HT1080 (cell line): ENCODE data around the gene DUSP12. TPM values are rescaled to one million over a fixed set of nuclear protein-coding genes. Genes with fewer than 3 reads are reported as not detected.
"Not testable (repeated sequence)": the region's sequence is repeated elsewhere in the genome, so short reads cannot be mapped to it uniquely, and the experiment has no call there.

Experiments
- DNase-seq: peaks from one replicate; pipeline ENCODE4 v3.0.0-alpha.2; 2015; ENCODE audit warnings: low read depth
- total RNA-seq: library from RNA; depleted of rRNA; stranded (reverse); fragments of >200 nt; shearing (Covaris generic); gene quantifications from 2 replicates; pipeline ENCODE4 v1.2.3, GENCODE V29; 2014

DUSP12 gene
- total RNA-seq, 1 experiment from 2014 or later, result 61.1 TPM

DNA sequence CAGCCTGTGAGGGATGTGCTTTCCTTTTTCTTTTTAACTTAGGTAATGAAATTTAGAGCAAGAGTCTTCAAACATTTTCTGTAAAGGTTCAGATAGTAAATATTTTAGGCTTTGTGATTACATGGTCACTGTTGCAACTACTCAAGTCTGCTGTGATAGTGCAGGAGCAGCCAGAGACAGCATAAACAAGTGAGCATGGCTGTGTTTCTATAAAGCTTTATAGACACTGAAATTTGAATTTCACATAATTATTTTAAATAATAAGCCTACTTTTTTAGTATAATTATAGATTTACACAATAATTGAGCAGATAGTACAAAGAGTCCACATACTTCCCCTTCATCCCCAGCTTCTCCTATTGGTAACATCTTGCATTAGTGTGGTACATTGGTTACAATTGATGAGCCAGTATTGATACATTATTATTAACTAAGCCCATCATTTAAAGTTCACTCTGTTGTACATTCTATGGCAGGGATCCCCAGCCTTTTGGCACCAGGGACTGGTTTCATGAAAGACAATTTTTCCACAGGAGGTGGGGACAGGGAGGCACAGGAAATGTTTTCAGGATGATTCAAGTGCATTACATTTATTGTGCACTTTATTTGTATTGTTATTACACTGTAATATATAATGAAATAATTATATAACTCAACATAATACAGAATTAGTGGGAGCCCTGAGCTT, 19.5 kb downstream of the DUSP12 start:
- no peak for DNase-seq

- DNase-seq, result not testable (repeated sequence)
These were observed 20.1 kb downstream of the DUSP12 start for GRCh38 chr1:161769673-161770045.

- no peak for DNase-seq
These were observed 20.7 kb downstream of the DUSP12 start for GRCh38 chr1:161770250-161770649.

GRCh38 chr1:161771161-161771560, 21.6 kb downstream of the DUSP12 start:
- DNase-seq, result no peak

- DNase-seq, result no peak
These were observed 22.4 kb downstream of the DUSP12 start for GRCh38 chr1:161771973-161772372.

DNA sequence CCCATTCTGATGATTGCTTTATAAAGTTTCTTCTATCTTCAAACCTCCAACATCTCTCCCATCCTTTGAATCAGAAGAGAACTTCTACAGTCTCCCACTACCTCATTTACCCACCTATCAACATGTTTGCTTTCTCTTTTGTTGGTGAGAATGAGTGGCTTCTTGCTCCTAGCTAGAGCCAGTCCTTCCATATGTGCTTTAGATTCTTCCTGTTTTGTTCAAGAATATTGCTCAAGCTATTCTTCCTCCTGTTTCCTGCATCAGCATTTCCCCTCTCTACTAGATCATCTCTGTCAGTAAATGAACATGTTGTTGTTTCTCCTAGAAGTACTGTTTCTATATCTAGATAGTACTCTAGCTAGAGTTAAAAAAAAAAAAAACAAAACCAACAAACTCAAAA, 22.8 kb downstream of the DUSP12 start:
- DNase-seq, result no peak

DNA sequence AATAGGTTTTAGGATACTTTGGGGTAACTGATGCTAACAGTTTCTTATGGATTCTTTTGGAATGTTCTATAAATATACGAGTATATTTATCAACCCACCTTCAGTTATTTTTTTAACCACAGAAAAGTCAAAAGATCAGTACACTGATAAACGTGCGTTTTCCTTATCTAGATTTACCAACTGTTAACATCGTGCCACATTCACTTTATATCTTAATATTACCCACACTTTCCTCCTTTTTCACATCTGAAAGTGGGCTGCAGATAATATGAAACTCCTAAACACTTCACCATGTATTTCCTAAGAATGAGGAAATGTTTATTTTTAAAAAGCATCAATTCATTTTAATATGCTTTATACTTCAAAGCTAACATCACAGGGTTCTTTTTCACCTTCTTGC, 24.2 kb downstream of the DUSP12 start:
- DNase-seq, result no peak

DNA sequence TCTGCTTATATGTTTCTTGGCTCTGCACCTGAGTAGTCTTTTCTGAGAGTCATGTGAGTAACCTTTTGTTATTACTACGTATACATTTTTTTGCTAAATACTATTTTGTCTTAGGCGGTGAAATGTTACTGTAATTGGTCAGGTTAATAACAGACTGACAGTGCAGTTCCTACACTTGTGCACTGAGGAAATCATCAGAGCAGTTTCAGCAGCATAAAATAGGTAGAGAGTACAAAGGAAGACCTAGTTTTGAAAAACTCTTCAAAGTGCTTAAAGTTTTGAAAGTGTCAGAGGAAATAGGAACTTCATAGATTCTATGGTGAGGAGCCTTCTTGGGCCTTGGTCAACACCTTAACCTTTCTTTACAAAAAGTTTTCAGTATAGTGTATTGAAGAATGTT, 27.7 kb downstream of the DUSP12 start:
- no peak for DNase-seq

- no peak for DNase-seq
These were observed 28.9 kb downstream of the DUSP12 start for GRCh38 chr1:161778522-161778921.

GRCh38 chr1:161779393-161779792, 29.8 kb downstream of the DUSP12 start:
- no peak for DNase-seq

- no peak for DNase-seq
These were observed 32.4 kb downstream of the DUSP12 start for GRCh38 chr1:161781995-161782394.

- DNase-seq, result no peak
These were observed 33.3 kb downstream of the DUSP12 start for GRCh38 chr1:161782886-161783285.

DNA sequence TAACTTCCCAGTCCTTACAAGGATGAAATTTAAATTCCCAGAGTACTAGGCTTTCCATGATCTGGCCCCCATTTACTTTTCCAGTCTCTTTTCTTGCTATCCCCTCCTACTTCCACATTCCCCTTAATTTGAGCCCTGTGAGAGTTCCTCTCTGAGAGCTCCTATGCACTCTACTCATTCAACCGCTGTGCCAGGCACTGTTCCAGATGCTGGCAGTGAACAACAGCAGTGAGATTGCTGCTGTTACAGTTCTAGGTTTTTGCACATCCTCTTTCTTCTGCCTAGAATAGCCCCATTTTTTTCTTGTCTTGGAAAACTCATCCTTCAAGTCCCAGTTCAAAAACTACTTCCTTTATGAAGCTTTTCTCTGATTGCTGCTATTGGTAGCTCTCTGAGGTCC, 35.4 kb downstream of the DUSP12 start:
- no peak for DNase-seq

- no peak for DNase-seq
These were observed 37.8 kb downstream of the DUSP12 start for GRCh38 chr1:161787355-161787754.

DNA sequence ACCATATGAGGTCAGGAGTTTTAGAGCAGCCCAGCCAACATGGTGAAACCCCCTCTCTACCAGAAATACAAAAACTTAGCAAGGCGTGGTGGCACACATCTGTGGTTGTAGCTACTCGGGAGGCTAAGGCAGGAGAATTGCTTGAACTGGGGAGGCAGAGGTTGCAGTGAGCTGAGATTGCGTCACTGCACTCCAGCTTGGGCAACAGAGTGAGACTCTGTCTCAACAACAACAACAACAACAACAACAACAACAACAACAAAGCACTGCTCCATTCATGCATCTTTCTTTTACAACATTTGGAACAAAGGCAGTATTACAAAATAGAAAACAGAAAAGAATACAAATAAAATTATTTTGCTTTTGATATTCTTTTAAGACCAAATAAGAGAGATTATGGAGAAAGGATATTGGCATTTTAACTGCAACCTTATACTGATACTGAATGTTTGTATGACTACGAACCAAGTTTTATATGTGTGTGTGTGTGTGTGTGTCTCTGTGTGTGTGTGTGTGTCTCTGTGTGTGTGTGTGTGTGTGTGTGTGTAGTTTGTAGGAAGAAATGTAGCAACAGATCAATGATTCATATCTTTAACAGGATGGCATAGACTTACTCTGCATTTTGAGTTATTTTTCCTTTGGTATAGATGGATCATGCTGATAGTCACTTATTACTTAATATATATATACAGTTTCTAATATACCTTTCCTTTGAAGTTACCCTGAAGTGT, 41.2 kb downstream of the DUSP12 start:
- DNase-seq, result no peak

GRCh38 chr1:161791904-161792655, 42.5 kb downstream of the DUSP12 start:
- peak; percentile 42 for DNase-seq

DNA sequence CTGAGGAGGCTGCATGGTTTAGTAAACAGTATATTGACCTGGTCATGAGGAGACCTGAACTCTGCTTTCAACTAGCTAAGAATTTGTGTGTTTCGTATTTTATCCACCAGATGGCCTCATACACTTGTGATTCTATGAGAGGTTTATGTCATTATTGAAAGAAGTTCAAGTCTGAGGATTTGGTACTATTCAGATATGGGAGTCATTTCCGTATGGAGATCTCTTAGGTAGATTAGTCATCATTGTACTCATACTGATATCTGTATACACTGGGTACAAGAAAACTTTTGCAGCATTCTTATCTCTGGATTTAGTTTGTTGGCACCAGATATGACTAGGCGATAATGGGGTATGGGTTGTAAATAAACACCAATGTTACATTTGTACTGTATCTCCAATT, 43.2 kb downstream of the DUSP12 start:
- peak; percentile 88 for DNase-seq

DNA sequence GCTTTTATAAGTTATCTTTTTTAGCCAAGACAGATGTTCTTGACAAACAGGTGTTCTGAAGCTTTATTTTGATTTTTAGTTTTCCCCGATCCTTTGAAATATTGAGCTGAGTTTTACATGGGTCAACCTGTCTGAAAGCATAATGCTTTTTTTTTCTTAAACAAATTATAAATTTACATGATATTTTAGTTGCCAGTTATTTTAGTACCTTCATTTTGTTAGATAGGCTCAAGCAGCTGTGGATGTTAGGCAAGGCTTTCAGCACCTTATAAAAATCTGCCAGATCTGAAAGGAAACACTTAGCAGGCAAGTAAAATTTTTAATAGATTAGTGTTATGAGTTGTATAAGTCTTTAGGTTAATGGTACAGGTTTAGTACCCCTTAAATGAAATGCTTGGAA, 50.2 kb downstream of the DUSP12 start:
- DNase-seq, result no peak

DNA sequence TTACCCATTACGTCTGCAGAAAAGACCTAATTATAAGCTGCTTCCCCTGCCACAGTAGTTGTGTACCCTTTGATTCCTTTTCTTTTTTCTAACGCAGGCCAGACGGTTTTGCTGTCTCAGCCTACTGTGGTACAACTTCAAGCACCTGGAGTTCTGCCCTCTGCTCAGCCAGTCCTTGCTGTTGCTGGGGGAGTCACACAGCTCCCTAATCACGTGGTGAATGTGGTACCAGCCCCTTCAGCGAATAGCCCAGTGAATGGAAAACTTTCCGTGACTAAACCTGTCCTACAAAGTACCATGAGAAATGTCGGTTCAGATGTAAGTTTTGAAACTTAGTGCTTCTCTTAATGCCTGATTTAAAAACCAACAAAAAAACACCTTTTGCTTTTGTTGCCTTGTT, 52.4 kb downstream of the DUSP12 start:
- DNase-seq, result no peak

DNA sequence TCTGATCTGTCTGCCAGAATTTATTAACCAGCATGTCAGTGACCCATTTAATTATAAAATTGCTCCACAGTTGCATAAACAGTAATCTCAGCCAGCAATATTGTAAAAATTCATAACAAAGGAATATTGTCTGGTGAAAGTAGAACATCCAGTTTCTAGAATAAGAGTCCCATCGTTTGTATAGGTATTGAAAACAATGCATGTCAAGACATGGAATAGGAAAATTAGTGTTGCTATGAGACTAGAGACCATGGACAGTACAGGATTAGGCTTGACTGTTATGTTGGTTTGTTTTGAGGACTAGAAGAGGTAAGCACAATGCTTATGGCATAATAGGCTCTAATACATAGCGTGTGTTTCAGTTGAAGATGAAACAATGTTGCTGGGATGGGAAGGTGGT, 53.6 kb downstream of the DUSP12 start:
- DNase-seq, result no peak

GRCh38 chr1:161805399-161806197, 56.0 kb downstream of the DUSP12 start:
- DNase-seq, result no peak
